ENCODE data around the gene TCEAL8.
"Not testable (repeated sequence)": the region's sequence is repeated elsewhere in the genome, so short reads cannot be mapped to it uniquely, and the experiment has no call there.

Gene TCEAL8

DNA sequence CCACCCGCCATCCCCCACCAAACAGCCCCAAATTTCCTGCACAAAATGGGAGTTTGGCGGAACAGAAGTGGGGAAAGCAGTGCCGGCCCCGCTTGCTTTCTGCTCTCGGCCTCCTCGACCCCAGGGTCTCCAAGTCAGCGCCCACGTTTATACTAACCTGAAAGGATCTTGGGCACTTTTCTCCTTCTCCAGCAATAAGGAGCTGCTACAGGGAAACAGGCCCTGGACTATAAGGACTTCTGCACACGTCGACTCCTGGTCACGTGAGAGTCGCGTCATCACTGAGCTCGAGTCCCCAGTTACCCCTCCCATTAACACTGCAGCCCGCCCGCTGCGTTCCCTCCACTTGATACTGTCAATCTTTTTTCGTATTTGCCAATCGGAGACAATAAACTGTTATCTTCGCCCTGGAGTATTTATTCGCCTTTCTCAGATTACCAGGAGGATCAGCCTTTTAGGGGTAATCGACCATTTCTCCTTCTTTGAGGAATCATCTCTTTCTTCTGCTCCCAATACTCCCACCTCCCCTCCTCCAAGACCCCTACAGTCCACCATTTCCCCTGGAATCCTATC lies at the start of gene TCEAL8:
TCEAL8 (minus strand) TSS at position 235 of the 573 bp plus-strand sequence. CDS start 1,176 bp downstream, outside the sequence.
- peak; percentile 47 to 56 for DNase-seq (ENCODE audit: low read depth in 2 of 2)

GRCh38 chrX:103304705-103305104 lies 49.8 kb upstream of the TCEAL8 start:
- no peak for DNase-seq (ENCODE audit: low read depth in 2 of 2)

- no peak for DNase-seq (ENCODE audit: low read depth in 2 of 2)
Observed at GRCh38 chrX:103293118-103293517, 38.2 kb upstream of the TCEAL8 start.

DNA sequence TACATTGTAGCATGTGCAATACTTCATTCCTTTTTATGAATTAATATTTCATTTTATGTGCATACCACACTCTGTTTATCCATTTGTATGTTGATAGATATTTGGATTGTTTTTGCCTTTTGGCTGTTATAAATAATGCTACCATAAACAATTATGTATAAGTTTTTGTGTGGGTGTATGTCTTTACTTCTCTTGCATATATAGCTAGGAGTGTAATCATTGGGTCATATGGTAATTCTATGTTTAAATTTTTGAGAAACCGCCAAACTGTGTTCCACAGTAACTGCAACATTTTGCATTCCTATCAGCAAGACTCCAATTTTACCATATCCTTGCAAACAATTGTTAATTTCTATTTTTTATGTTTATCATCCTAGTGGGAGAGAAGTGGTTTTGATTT lies 24.7 kb upstream of the TCEAL8 start:
- DNase-seq (ENCODE audit: low read depth in 2 of 2) = no peak

DNA sequence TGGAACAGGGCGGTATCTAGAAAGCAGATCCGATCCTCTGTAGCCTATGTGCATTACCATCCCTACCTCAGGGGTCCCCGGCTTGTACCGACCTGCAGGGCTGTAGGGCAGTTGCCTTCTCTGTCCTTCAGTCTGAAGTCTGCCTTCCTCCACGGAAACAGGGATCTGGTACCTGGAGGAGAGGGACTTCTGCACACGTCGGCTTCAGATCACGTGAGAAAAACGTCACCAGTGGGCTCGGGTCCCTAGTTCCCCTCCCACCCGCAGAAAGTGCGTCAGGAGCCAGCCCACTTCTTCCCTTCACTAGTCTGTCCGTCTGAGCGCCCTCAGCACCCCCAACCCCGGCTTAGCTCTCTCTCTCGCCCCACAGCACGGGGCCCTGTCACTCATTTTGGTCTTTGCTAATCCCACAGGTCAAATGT lies 21.6 kb upstream of the TCEAL8 start, which contains the start of gene TCEAL5:
TCEAL5 (minus strand) TSS at position 170 of the 422 bp plus-strand sequence. CDS start 2,187 bp downstream, outside the sequence.
- no peak for DNase-seq (ENCODE audit: low read depth in 2 of 2)

DNA sequence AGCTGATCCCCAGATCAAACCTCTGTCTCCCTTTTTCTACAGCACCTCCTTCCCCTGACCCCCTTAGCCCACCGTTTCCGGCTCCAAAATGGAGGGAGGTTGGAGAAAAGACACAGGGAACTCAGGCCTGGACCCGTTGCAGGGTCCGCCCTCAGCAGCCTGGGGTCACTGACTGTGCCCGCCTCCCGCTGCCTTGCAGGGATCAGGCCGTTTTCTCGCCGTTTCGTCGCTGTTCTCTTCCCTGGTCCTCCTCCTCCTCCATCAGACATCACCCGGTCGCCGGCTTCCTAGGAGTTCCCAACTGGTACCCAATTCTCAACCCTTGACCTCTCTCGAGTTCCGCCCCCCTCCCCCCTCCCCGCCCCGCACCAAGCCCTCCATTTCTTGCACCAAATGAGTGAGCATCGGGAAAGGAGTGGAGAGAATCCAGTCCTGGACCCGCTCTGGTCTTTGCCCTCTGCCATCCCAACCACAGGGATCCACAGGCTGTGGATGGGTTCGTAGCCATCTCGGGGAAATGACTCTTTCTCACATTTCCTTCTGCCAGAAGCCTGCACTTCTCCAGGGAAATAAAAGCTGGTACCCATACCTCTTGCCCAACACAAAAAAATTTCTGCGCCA lies 21.1 kb upstream of the TCEAL8 start:
- no peak for DNase-seq (ENCODE audit: low read depth in 2 of 2)

DNA sequence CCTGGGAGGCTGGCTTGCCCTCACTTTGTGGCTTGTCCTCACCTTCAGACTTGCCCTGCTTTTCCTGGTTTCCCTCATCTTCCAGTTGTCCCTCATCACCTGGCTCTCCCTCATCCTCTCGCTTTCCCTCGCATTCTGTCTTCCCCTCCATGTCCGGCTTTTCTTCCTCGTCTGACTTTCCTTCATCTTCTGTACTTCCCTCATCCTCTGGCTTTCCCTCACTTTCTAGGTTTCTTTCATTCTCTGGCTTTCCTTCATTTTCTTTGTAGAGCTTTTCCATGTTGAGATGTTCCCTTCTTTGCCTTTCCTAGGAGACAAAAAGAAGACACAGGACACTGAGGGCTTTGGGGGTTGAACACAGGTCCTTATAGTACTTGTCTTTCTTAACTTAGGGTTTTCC lies 19.3 kb upstream of the TCEAL8 start:
- DNase-seq (ENCODE audit: low read depth in 2 of 2) = no peak

DNA sequence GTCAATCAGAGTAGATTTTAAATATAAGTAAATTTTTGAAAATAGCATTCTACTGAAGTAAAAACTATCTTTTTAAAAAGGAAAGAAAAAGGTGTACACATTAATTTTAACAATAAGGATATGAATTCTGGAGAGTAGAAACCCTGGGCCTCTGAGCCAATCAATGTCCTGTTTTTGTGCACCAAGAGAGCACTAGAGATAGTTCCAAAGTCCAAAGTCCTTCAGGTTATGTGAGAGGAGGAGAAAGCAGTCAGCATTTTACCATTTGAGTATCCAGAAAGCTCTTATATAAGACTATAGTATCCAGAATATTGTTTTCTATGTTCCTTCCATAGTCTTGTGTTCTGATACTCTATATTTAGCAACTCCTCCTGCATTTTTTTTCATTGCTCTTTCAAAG lies 3.3 kb upstream of the TCEAL8 start:
- no peak for DNase-seq (ENCODE audit: low read depth in 2 of 2)

- no peak for DNase-seq (ENCODE audit: low read depth in 2 of 2)
Observed at GRCh38 chrX:103256651-103257050, 1.7 kb upstream of the TCEAL8 start.

DNA sequence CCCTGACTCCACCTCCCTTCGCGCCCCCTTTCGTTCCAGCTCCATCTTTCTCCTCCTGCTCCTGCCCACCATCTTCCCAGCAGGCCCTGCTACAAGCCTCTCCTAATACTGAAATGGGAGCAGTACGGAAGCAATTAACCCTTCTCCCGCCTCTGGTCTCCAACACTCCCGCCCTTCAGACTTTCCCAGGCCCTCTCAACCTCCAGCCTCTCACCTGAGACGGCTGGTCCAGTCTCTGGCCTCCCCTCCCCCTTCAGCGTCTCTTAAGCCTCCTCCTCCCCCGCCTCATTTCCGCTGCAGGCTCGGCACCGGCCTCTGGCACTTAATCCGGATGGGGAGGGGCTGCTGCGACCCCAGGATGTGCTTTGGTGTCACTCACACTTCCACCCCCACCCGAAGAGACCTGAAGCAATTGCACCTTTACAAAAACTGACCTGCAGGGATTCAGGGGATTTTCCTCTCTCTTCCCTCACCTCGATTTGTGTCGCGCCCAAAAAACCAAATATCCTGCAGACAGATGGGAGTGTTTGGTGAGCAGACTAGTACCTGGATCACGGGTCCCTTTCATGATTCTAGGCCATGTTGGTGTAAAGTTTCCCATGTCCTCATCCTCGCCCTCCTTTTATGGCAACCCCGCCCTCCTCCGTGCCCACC lies 657 bp downstream of the TCEAL8 start:
- peak; percentile 14 to 22 for DNase-seq (ENCODE audit: low read depth in 2 of 2)

DNA sequence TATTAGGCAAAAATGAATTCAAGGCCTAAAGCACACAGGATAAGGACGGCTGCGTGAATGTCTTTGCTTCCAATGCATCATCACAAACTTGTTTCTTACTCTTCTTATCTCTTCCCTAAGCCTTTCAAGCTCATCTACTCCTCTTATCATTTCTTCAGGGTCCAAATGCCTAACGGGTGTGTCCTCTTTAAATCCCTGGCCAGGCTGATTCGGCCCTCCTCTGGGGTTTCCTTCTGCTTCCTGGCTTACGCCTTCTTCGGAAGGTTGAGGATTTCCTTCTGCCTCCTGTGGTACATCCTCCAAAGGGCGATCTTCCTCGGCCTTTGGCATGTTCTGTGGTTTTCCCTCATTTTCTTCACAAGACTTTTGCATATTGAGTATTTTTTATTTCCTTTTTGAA lies 1.3 kb downstream of the TCEAL8 start:
- no peak for DNase-seq (ENCODE audit: low read depth in 2 of 2)

DNA sequence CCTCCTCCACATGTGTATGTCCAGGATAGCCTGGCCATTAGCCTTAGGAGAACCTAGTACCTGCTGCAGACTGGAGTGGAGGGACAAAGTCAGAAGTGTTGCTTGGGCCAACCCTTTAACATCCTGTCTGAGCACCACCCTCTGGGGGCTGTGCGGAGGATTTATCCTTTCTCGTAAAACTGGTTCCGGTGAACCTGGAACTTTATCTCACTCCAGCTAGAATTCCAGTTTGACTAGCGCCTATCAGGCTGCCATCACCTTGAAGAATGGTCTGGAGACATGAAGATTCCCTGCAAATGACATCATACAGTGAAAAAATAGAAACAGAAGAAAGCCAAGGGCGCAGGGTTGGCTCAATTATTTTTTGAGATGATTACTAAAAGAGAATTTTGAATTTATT lies 4.0 kb downstream of the TCEAL8 start:
- DNase-seq (ENCODE audit: low read depth in 2 of 2) = no peak

DNA sequence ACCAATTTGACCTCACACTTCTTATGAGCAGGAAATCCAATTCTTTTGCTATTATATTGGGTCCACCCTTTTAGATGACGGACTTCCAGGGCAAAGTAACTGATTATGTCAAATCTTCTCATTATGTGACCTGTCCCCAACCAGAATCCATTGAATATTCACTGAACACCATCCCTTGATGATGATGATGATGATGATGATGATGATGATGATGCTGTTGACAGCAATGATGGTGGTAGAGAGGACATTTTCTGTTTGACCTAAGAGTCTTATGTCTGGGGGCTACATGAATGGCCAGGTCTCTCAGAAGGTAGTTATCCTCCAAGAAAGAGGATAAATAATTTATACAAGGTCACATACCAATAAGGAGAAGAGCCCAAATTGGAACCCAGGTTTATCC lies 5.2 kb downstream of the TCEAL8 start:
- no peak for DNase-seq (ENCODE audit: low read depth in 2 of 2)

- no peak for DNase-seq (ENCODE audit: low read depth in 2 of 2)
Observed at GRCh38 chrX:103248553-103248952, 6.4 kb downstream of the TCEAL8 start.

GRCh38 chrX:103240155-103240554 lies 14.8 kb downstream of the TCEAL8 start:
- no peak for DNase-seq (ENCODE audit: low read depth in 2 of 2)

DNA sequence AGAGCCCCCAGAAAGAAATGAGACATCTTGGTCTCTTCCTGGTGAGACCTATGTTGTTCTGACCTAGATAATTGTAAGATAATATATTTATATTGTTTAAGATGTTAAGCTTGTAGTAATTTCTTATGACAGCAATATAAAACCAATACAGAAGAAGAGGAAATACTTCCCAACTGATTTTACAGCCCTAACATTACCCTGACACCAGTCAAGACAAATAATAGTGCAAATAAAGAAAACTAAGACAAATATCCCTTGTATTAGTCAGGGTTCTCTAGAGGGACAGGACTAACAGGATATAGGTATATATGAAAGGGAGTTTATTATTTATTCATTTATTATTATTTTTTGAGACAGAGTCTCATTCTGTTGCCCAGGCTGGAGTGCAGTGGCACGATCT lies 18.7 kb downstream of the TCEAL8 start:
- DNase-seq (ENCODE audit: low read depth in 2 of 2) = no peak

DNA sequence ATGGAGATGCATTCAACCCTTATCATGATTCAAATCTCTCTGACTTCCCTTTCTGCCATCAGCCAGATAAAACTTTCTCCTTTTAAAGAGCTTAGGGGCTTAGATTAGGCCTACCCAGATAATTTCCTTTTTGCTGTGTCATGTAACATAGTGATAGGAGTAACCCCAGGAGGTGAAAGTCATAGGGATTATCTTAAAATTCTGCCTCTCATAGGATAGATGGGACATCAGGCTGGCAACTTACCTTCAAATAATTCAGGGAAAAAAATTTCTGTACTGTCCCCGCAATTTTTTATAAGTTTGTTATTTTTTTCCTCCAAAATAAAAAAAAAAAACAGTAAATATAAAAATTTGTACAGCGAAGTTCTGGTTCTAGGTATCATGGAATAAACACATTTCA lies 19.3 kb downstream of the TCEAL8 start:
- not testable (repeated sequence) for DNase-seq (ENCODE audit: low read depth in 2 of 2)

- DNase-seq (ENCODE audit: low read depth in 2 of 2) = no peak
Observed at GRCh38 chrX:103234869-103235268, 20.1 kb downstream of the TCEAL8 start.

- DNase-seq (ENCODE audit: low read depth in 2 of 2) = no peak
Observed at GRCh38 chrX:103233263-103233662, 21.7 kb downstream of the TCEAL8 start.

DNA sequence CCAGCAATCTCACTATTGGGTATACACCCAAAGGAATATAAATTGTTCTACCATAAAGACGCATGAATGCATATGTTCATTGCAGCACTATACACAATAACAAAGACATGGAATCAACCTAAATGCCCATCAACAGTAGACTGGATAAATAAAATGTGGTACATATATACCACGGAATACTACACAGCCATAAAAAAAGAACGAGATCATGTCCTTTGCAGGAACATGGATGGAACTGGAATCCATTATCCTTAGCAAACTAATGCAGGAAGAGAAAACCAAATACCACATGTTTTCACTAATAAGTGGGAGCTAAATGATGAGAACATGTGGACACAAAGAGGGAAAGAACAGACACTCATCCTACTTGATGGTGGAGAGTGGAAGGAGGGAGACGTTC lies 29.0 kb downstream of the TCEAL8 start:
- not testable (repeated sequence) for DNase-seq (ENCODE audit: low read depth in 2 of 2)

GRCh38 chrX:103220511-103221323 lies 34.2 kb downstream of the TCEAL8 start:
- DNase-seq (ENCODE audit: low read depth in 2 of 2) = no peak

DNA sequence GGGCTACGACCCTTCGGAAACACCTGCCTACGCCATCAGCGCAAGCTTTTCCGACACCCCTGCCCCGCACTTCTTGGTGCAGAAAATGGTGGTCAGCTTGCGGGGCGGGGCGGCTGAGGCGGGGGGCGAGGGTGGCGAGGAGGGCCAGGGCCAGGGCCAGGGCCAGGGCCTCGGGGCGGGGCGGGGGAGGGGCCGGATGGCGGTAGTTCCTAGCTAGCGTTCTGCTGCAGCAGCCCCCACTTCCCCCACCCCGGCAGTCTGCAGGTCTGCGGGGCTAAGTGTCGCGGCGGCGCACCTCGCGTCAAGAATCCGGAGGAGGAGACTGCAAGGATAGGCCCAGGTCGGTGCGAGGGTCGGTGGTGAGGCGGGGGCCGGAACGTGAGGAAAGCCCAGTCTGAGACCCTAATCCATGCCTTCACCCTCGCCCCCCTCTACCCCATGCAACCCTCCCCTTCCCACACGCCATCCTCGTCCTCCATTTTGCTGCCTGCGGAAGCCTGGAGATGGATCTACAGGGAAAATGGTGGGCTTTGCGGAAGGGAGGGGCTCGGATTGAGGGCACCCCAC lies 39.4 kb downstream of the TCEAL8 start:
- DNase-seq (ENCODE audit: low read depth in 2 of 2) = peak; percentile 0 to 13
